ENCODE results near the gene THSD7A. TPM values are rescaled to one million over a fixed set of nuclear protein-coding genes. Genes with fewer than 3 reads are reported as not detected.

Gene THSD7A
- total RNA-seq, 4 donors from 2014 or later = 11.4 to 24.7 (median 15.2) TPM

DNA sequence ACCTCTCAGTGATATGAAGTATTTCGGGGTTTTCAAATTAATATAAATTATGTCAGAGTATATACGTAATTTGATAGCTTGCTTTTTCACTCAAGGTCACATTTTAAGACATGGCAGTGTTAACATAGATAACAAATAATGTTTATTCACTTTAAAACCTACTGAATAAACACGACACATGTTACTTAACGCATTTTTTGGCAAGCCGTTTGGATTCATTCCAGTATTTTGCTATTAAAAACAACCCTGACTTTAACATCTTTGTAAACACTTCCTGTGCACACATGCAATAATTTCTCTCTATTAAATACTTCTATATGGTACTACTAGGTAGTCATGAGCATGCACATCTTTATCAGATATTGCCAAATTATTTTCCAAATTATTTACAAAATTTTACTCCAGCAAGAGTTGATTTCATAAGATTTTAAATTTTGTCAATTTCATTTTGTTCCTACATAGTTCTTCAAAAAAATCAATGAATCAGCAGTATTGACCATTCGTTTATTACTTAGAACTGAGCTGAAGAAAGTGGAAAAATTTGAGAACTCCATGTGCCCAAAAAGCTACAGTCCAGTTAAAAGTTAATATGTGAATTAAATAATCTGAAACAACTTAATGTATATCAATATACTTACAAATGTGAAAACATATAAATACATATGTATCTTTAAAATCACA lies 26.8 kb upstream of the THSD7A start:
- no peaks in the 10 kb centered on the region for H3K36me3 ChIP-seq
- no peak overlapping the region for H3K4me3 ChIP-seq
- no peak for DNase-seq (ENCODE audit: low spot score in 2 of 2)
- H3K27ac ChIP-seq = no peak overlapping the region
- WGBS, 2 donors = 52 to 55% methylated on average over 6 of the region's 6 CpGs
- no peaks in the 10 kb centered on the region for H3K9me3 ChIP-seq
- TF ChIP-seq POLR2A (IDR thresholded peaks at IDR 0.05) (no peak), EP300 (IDR thresholded peaks at IDR 0.05) (no peak)
- no peaks in the 10 kb centered on the region for H3K4me1 ChIP-seq
- H3K27me3 ChIP-seq = no peaks in the 10 kb centered on the region

DNA sequence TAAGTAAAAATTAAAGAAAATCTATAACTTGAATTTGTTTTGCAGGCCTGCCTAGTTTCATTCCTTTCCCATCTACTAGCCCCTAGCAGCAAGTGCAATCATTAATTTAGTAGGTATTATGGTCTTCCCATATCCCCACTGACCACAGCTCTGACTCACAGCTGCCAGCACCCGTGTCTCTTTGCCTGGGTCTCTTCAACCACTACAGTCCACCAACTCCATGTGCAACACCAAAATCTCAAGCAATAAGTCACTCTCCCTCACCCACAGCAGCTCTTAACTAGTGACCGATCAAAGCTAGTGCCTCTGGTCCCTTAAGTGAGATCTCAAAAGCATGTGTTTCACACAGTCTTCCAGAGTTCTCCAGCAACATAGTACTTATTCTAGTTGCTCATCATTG lies 26.0 kb upstream of the THSD7A start:
- WGBS, 2 donors = 71 to 80% methylated on average over 2 of the region's 2 CpGs
- DNase-seq (ENCODE audit: low spot score in 2 of 2) = no peak

DNA sequence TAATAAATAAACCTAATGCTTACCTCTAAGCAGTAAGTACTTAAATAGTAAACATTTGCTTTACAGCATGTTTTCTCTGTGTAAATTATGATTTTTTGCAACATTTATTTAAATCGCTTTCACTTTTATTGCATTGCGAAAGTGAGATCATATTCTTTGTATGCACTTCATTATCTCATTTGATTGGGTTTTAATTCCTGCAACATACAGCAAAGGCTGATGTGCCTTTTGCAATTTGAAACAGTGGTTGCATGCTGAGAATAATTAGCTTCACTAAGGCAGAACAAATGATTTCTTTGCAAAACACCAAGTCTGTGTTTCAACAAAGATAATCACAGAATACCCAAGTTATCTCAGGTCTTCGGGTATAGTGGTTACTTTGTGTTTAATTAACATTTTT lies 16.3 kb upstream of the THSD7A start:
- TF ChIP-seq, protein P1, sequence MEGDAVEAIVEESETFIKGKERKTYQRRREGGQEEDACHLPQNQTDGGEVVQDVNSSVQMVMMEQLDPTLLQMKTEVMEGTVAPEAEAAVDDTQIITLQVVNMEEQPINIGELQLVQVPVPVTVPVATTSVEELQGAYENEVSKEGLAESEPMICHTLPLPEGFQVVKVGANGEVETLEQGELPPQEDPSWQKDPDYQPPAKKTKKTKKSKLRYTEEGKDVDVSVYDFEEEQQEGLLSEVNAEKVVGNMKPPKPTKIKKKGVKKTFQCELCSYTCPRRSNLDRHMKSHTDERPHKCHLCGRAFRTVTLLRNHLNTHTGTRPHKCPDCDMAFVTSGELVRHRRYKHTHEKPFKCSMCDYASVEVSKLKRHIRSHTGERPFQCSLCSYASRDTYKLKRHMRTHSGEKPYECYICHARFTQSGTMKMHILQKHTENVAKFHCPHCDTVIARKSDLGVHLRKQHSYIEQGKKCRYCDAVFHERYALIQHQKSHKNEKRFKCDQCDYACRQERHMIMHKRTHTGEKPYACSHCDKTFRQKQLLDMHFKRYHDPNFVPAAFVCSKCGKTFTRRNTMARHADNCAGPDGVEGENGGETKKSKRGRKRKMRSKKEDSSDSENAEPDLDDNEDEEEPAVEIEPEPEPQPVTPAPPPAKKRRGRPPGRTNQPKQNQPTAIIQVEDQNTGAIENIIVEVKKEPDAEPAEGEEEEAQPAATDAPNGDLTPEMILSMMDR (IDR thresholded peaks at IDR 0.05) = no peak
- TF ChIP-seq EP300 (IDR thresholded peaks at IDR 0.05) (no peak), POLR2A (IDR thresholded peaks at IDR 0.05) (no peak)
- 81 to 89% methylated on average over 3 of the region's 3 CpGs for WGBS, 2 donors
- no peaks in the 10 kb centered on the region for H3K36me3 ChIP-seq
- H3K27ac ChIP-seq = peak overlapping the region in 1 of 4 donors; percentile 13
- H3K9me3 ChIP-seq = no peaks in the 10 kb centered on the region
- H3K4me3 ChIP-seq = no peak overlapping the region
- H3K4me1 ChIP-seq = peaks cover 0 to 7% (median 0%) of the 10 kb centered on the region in 4 donors
- DNase-seq (ENCODE audit: low spot score in 2 of 2) = no peak
- no peaks in the 10 kb centered on the region for H3K27me3 ChIP-seq

More for the DNA sequence above, 26.0 kb upstream of the THSD7A start:
- H3K36me3 ChIP-seq = no peaks in the 10 kb centered on the region
- no peaks in the 10 kb centered on the region for H3K4me1 ChIP-seq
- H3K4me3 ChIP-seq = no peak overlapping the region
- H3K27ac ChIP-seq = no peak overlapping the region
- H3K9me3 ChIP-seq = no peaks in the 10 kb centered on the region
- TF ChIP-seq POLR2A (IDR thresholded peaks at IDR 0.05) = no peak
- H3K27me3 ChIP-seq = no peaks in the 10 kb centered on the region

DNA sequence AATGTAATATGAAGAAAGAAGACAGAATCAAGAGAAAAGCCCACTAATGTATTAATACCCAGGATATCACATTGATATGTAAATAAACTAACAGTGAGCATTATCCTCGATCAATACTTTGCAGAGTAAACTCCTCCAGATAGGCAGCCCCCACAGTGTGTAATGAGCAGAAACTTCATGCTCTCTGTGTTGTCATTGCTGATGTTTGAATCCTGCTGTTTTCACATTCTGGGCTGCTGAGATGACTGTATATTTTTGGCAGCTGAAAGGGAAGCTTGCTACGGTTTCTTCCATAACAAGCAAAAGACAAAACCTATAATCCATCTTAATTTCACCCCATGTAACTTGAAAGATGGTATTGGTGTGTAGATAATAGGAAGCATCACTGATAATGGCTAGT lies 15.3 kb upstream of the THSD7A start:
- TF ChIP-seq POLR2A (IDR thresholded peaks at IDR 0.05) (no peak), EP300 (IDR thresholded peaks at IDR 0.05) (no peak)
- TF ChIP-seq, protein P1 (IDR thresholded peaks at IDR 0.05) = no peak
- Histone ChIP-seq H3K36me3 (no peaks in the 10 kb centered on the region), H3K27me3 (no peaks in the 10 kb centered on the region), H3K27ac (peak overlapping the region in 2 of 4 donors; percentile 25 to 34), H3K4me3 (peak overlapping the region in 2 of 4 donors; percentile 6 to 14), H3K9me3 (no peaks in the 10 kb centered on the region), H3K4me1 (peaks cover 0 to 7% (median 0%) of the 10 kb centered on the region in 4 donors)
- 18 to 21% methylated on average over 2 of the region's 2 CpGs for WGBS, 2 donors
- no peak for DNase-seq (ENCODE audit: low spot score in 2 of 2)

DNA sequence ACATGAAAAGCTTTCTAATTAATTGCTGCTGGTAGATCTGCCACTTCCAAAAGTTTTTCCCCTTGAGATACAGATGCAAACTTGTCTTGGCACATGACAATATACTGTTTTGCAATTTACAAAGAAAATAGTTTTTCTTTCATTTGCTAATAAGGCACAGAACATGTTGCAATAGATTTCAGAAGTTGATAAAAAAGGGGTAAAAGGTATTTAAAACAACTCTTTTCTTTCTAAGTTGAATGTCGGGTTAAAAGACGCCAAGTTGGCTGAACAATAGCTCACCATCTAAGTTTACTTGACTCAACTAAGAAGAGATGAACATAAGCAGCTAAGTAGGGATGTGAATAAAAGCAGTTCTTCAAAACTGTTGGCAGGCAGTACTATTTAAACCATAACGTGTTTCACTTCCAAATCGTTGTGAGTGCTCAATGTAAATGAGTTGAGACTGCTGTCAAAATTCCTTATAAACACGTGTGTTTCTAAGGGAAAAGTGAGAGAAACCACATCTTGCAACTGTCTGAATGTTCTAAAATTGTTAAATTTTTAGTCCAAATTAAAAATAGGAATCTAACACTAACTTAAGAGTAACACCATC lies 14.5 kb upstream of the THSD7A start:
- peaks cover 0 to 3% (median 0%) of the 10 kb centered on the region in 4 donors for H3K9me3 ChIP-seq
- H3K4me3 ChIP-seq = peak overlapping the region in 1 of 4 donors; percentile 9
- TF ChIP-seq, protein P1 (IDR thresholded peaks at IDR 0.05) = no peak
- TF ChIP-seq POLR2A (IDR thresholded peaks at IDR 0.05) (no peak), EP300 (IDR thresholded peaks at IDR 0.05) (no peak)
- no peak for DNase-seq (ENCODE audit: low spot score in 2 of 2)
- H3K27me3 ChIP-seq = no peaks in the 10 kb centered on the region
- H3K27ac ChIP-seq = peak overlapping the region in 1 of 4 donors; percentile 0
- peaks cover 0 to 7% (median 0%) of the 10 kb centered on the region in 4 donors for H3K4me1 ChIP-seq
- H3K36me3 ChIP-seq = no peaks in the 10 kb centered on the region
- WGBS, 2 donors = 23 to 27% methylated on average over 5 of the region's 5 CpGs

DNA sequence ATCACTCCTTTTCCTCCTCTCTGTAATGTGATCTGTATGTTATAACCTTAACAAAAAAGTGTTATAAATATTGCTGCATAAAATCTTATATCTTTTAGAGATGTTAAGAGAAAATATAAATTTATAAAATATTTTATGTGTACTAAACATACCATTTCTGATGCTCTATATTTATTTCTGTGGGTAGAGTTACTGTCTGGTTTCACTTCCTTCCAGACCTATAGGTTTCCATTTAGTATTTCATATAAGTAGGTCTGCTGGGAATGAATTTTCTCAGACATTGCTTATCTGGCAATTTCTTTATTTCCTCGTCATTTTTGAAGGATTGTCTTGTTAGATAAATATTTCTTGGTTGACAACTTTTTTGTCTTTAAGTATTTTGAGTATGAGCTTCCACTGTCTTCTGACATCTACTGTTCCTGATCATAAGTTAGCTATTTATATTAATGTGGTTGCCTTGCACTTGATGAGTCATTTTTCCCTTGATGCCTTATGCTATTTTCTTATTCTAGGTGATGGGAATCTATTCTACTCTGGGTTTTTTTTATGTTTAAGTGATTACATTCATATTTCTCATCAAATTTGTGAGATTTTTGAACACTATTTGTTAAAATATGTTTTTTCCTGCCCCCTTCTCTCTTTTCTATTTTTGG lies 11.2 kb upstream of the THSD7A start:
- no peak overlapping the region for H3K27ac ChIP-seq
- H3K4me3 ChIP-seq = no peak overlapping the region
- 67 to 97% methylated on average over 1 of the region's 1 CpG for WGBS, 2 donors
- H3K9me3 ChIP-seq = peaks cover 0 to 3% (median 0%) of the 10 kb centered on the region in 4 donors
- TF ChIP-seq POLR2A (IDR thresholded peaks at IDR 0.05) (no peak), EP300 (IDR thresholded peaks at IDR 0.05) (no peak)
- TF ChIP-seq, protein P1 (IDR thresholded peaks at IDR 0.05) = no peak
- H3K36me3 ChIP-seq = no peaks in the 10 kb centered on the region
- no peak for DNase-seq (ENCODE audit: low spot score in 2 of 2)
- peaks cover 0 to 7% (median 0%) of the 10 kb centered on the region in 4 donors for H3K4me1 ChIP-seq
- no peaks in the 10 kb centered on the region for H3K27me3 ChIP-seq

All from tibial nerve (tissue), 4 donors.